Neuronal stem cell (in vitro differentiated cells): Measurements from ENCODE around the gene RGS11.
A peak's percentile ranks its signal among the peaks of the same experiment; 100 is the strongest.

Source experiments
- DNase-seq: peaks from one replicate; pipeline ENCODE4 v3.0.0-alpha.2; 2013; ENCODE audit warnings: low spot score
- H2AFZ ChIP-seq: one replicate; pipeline ENCODE4 v1.6.1; 2013; ENCODE audit warnings: mild to moderate bottlenecking, low read length, inconsistent platforms
- H2AK5ac ChIP-seq: 2 replicates; pipeline ENCODE4 v1.6.1; 2013; ENCODE audit warnings: low read depth, mild to moderate bottlenecking, inconsistent platforms, low read length, moderate library complexity, mixed read lengths
- H2BK120ac ChIP-seq: 2 replicates; pipeline ENCODE4 v1.6.1; 2013; ENCODE audit warnings: low read depth, mild to moderate bottlenecking, inconsistent platforms, low read length, moderate library complexity, mixed read lengths
- H2BK12ac ChIP-seq: one replicate; pipeline ENCODE4 v1.6.1; 2013; ENCODE audit warnings: low read length, inconsistent platforms
- H2BK15ac ChIP-seq: 2 replicates; pipeline ENCODE4 v1.6.1; 2013; ENCODE audit warnings: mild to moderate bottlenecking, low read length, inconsistent platforms, mixed read lengths
- H2BK5ac ChIP-seq: one replicate; pipeline ENCODE4 v1.6.1; 2013; ENCODE audit warnings: inconsistent platforms, mild to moderate bottlenecking, low read length, moderate library complexity
- H3K14ac ChIP-seq: one replicate; pipeline ENCODE4 v1.6.1; 2013; ENCODE audit warnings: low read length, inconsistent platforms
- H3K18ac ChIP-seq: 2 replicates; pipeline ENCODE4 v1.6.1; 2013; ENCODE audit warnings: low read length, inconsistent platforms
- H3K23ac ChIP-seq: 2 replicates; pipeline ENCODE4 v1.6.1; 2013; ENCODE audit warnings: low read depth, mild to moderate bottlenecking, mixed read lengths, low read length, inconsistent platforms; ENCODE audit not compliant: poor library complexity
- H3K27ac ChIP-seq: replicated peaks from 3 replicates; pipeline ENCODE4 v1.5.1; 2013; ENCODE audit warnings: low read length, inconsistent platforms
- H3K27me3 ChIP-seq, 3 experiments: 2 replicates each; pipeline ENCODE4 v1.6.1; 2013; ENCODE audit warnings: low read length in 3 of 3, mild to moderate bottlenecking in 2 of 3, inconsistent platforms in 1 of 3, low read depth in 1 of 3, mixed read lengths in 1 of 3, moderate library complexity in 1 of 3; ENCODE audit not compliant: control insufficient read depth in 3 of 3, insufficient read depth in 3 of 3
- H3K36me3 ChIP-seq, 2 donors: replicated peaks in 1 of 2; 2 replicates each; pipeline ENCODE4 v1.6.1; 2013; ENCODE audit warnings: low read length in 2 of 2; ENCODE audit not compliant: control insufficient read depth in 2 of 2, insufficient read depth in 2 of 2
- H3K4ac ChIP-seq: 2 replicates; pipeline ENCODE4 v1.6.1; 2013; ENCODE audit warnings: inconsistent platforms, mild to moderate bottlenecking, low read length, moderate library complexity
- H3K4me1 ChIP-seq, 2 donors: 1 replicate in 1 of 2; 2 replicates in 1 of 2; pipeline ENCODE4 v1.6.1; 2013; ENCODE audit warnings: low read length in 2 of 2, low read depth in 1 of 2; ENCODE audit not compliant: control insufficient read depth in 2 of 2, insufficient read depth in 1 of 2
- H3K4me2 ChIP-seq: one replicate; pipeline ENCODE4 v1.6.1; 2013; ENCODE audit warnings: mild to moderate bottlenecking, low read length, inconsistent platforms; ENCODE audit not compliant: insufficient read depth, poor library complexity, severe bottlenecking
- H3K4me3 ChIP-seq, 2 donors: 2 replicates each; pipeline ENCODE4 v1.5.1; 2013; ENCODE audit warnings: low read length in 2 of 2, mild to moderate bottlenecking in 2 of 2, inconsistent platforms in 1 of 2, moderate library complexity in 1 of 2
- H3K79me1 ChIP-seq: one replicate; pipeline ENCODE4 v1.6.1; 2013; ENCODE audit warnings: low read depth, mild to moderate bottlenecking, inconsistent platforms, low read length, moderate library complexity
- H3K9ac ChIP-seq: one replicate; pipeline ENCODE4 v1.6.1; 2013; ENCODE audit warnings: mild to moderate bottlenecking, low read depth, low read length, inconsistent platforms; ENCODE audit not compliant: poor library complexity
- H3K9me3 ChIP-seq, 2 donors: replicated peaks in 1 of 2; 2 replicates each; pipeline versions ENCODE3 to v1.6.1; 2013; ENCODE audit warnings: low read length in 2 of 2, mild to moderate bottlenecking in 2 of 2, inconsistent platforms in 1 of 2, low read depth in 1 of 2, mixed read lengths in 1 of 2, moderate library complexity in 1 of 2; ENCODE audit not compliant: control insufficient read depth in 2 of 2, insufficient read depth in 1 of 2
- H4K8ac ChIP-seq: one replicate; pipeline ENCODE4 v1.6.1; 2013; ENCODE audit warnings: low read depth, mild to moderate bottlenecking, inconsistent platforms, low read length, moderate library complexity
- H4K91ac ChIP-seq: one replicate; pipeline ENCODE4 v1.6.1; 2013; ENCODE audit warnings: low read length, low read depth, mild to moderate bottlenecking, inconsistent platforms; ENCODE audit not compliant: poor library complexity
- WGBS, 2 donors: extraction: QIAGEN DNeasy Blood & Tissue Kit; methylation state at CpG; one replicate each; pipeline ENCODE4 v1.1.7; 2013; ENCODE audit warnings: missing lambda C conversion rate in 2 of 2, mixed read lengths in 1 of 2; ENCODE audit not compliant: insufficient read length in 2 of 2, insufficient replicate concordance in 1 of 2; ENCODE audit errors: extremely low coverage in 2 of 2; 5-methylcytosine and 5-hydroxymethylcytosine counted together

RGS11 gene

DNA sequence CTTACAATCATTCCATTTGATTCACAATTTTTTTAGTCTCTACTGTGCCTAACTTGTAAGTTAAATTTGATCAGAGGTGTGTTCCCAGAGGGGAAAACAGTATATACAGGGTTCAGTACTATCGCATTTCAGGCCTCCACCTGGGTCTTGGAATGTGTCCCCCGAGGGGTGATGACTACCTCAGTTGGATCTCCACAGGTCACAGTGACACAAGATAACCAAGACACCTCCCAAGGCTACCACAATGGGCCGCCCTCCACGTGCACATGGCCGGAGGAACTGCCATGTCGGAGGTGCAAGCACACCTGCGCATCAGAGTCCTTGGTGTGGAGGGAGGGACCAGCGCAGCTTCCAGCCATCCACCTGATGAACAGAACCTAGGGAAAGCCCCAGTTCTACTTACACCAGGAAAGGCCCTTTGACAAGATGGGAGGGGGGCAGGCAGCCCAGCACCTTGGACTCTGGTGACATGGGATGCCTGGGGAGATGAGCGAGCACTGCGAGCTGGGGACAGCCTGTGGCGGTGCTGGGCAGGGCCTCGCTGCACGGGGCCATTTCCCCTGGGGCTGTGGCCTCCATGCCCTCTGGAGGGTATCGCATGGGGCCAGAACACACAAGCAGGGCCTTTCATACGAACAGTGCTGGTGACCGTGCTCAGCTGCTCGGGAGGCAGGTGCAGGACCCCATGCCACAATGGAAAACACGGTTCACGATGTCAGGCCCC is 41.2 kb upstream of the RGS11 start:
- peak overlapping the region in 1 of 2 donors; percentile 23 for H3K4me3 ChIP-seq
- no peak overlapping the region for H3K27ac ChIP-seq
- no peak overlapping the region for H3K4me2 ChIP-seq
- H2AK5ac ChIP-seq = peak overlapping the region; percentile 22
- H2BK15ac ChIP-seq = no peak overlapping the region
- H3K4me1 ChIP-seq = peaks cover 0 to 6% of the 10 kb centered on the region in 2 donors
- DNase-seq = no peak
- H3K9ac ChIP-seq = peak overlapping the region; percentile 3
- peaks cover 25% of the 10 kb centered on the region for H3K79me1 ChIP-seq
- H3K23ac ChIP-seq = no peak overlapping the region
- H2BK120ac ChIP-seq = no peak overlapping the region
- no peak overlapping the region for H2BK5ac ChIP-seq
- H3K18ac ChIP-seq = no peak overlapping the region
- no peaks in the 10 kb centered on the region for H3K27me3 ChIP-seq
- peaks cover 18 to 58% of the 10 kb centered on the region in 2 donors for H3K36me3 ChIP-seq
- H2BK12ac ChIP-seq = no peak overlapping the region
- H3K4ac ChIP-seq = peak overlapping the region; percentile 6
- H2AFZ ChIP-seq = no peak overlapping the region
- H4K8ac ChIP-seq = no peak overlapping the region
- no peak overlapping the region for H4K91ac ChIP-seq
- no peaks in the 10 kb centered on the region for H3K9me3 ChIP-seq
- no CpG with 5 or more reads among the region's 19 CpGs for WGBS, 2 donors
- H3K14ac ChIP-seq = peak overlapping the region; percentile 83

DNA sequence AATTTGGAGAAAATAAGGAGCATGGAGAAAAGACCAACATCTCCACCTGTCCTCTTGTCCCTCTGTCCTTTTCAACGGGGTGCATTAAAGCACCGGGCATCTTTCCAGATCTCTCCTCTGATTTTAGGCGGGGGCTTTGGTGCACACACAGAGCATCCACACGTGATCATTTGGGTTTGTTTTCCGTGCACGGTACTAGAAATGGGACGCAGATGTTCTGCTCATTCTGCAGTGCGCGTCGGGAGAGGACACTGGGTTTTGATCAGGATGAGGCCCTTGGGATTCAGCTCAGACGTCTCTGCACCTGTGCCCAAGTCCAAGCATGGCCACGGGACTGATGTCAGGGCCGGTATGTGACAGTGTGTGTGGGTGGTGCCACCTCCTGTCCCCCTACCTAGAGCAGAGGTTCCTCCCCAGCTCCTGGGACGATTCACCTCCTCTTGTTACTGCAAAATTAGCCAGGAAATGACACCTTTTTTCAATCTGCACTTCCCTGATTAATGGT is 39.1 kb upstream of the RGS11 start:
- Histone ChIP-seq H3K18ac (no peak overlapping the region), H2AK5ac (no peak overlapping the region), H2AFZ (no peak overlapping the region), H3K14ac (no peak overlapping the region), H3K23ac (no peak overlapping the region), H3K4me1 (peaks cover 0 to 6% of the 10 kb centered on the region in 2 donors), H3K4me3 (no peak overlapping the region), H3K79me1 (peaks cover 26% of the 10 kb centered on the region), H3K4me2 (no peak overlapping the region), H2BK5ac (no peak overlapping the region), H4K8ac (no peak overlapping the region), H2BK120ac (no peak overlapping the region), H3K9me3 (no peaks in the 10 kb centered on the region), H3K4ac (no peak overlapping the region), H3K36me3 (peaks cover 24 to 65% of the 10 kb centered on the region in 2 donors), H3K9ac (no peak overlapping the region), H2BK12ac (no peak overlapping the region), H4K91ac (no peak overlapping the region), H3K27ac (no peak overlapping the region), H2BK15ac (no peak overlapping the region), H3K27me3 (no peaks in the 10 kb centered on the region)
- WGBS, 2 donors = no CpG with 5 or more reads among the region's 14 CpGs
- DNase-seq = no peak

DNA sequence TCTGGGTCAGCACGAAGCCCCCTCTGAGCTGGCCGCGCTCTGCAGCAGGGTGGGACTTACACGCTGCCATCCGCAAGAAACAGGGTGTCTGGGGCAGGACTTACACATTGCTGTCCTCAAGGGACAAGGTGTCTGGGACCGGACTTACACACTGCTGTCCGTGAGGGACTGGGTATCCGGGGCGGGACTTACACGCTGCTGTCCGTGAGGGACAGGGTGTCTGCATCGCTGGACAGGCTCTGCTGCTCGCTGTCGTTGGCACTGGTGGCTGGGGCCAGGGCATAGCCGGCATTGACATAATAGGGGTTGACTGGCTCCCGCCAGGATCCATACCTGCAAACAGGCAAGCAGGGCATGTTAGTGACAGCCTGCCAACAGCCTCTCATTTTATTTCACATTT is 38.6 kb upstream of the RGS11 start:
- Histone ChIP-seq H3K4ac (no peak overlapping the region), H2BK12ac (no peak overlapping the region), H2AFZ (no peak overlapping the region), H3K9me3 (no peaks in the 10 kb centered on the region), H2BK15ac (no peak overlapping the region), H3K9ac (no peak overlapping the region), H3K18ac (no peak overlapping the region), H3K4me2 (no peak overlapping the region), H3K27ac (no peak overlapping the region), H3K79me1 (peaks cover 30% of the 10 kb centered on the region), H2AK5ac (no peak overlapping the region), H2BK120ac (no peak overlapping the region), H3K4me1 (peaks cover 0 to 5% of the 10 kb centered on the region in 2 donors), H3K27me3 (no peaks in the 10 kb centered on the region), H3K36me3 (peaks cover 27 to 66% of the 10 kb centered on the region in 2 donors), H4K8ac (no peak overlapping the region), H4K91ac (no peak overlapping the region), H3K14ac (no peak overlapping the region), H3K4me3 (no peak overlapping the region), H2BK5ac (no peak overlapping the region), H3K23ac (no peak overlapping the region)
- DNase-seq = no peak
- no CpG with 5 or more reads among the region's 16 CpGs for WGBS, 2 donors

DNA sequence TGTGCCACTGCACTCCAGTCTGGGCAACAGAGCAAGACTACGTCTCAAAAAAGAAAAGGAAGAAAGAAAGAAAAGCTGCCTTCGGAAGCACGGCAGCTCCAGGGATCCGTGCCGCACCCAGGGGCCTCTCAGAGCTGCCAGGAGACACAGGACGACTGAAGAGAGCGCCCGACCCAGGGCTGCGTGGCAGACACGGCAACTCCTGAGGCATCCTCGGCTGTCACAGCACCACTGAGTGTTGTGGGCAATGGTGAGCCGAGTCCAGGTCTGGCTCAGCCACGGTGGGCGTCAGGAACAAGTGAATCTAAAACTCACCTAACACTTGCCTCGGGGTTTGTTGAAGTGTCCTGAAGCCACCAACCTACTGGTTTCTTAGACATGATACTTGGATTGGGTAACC is 36.0 kb upstream of the RGS11 start:
- no peak overlapping the region for H3K9ac ChIP-seq
- no peak overlapping the region for H3K4me2 ChIP-seq
- no peaks in the 10 kb centered on the region for H3K9me3 ChIP-seq
- no peak overlapping the region for H3K4me3 ChIP-seq
- H4K8ac ChIP-seq = no peak overlapping the region
- H3K18ac ChIP-seq = no peak overlapping the region
- H3K79me1 ChIP-seq = peaks cover 17% of the 10 kb centered on the region
- H2AFZ ChIP-seq = no peak overlapping the region
- H3K4ac ChIP-seq = no peak overlapping the region
- no peak overlapping the region for H2BK12ac ChIP-seq
- H3K27me3 ChIP-seq = no peaks in the 10 kb centered on the region
- no peak overlapping the region for H2BK5ac ChIP-seq
- H3K36me3 ChIP-seq = peaks cover 37 to 73% of the 10 kb centered on the region in 2 donors
- H2BK15ac ChIP-seq = no peak overlapping the region
- H3K23ac ChIP-seq = peak overlapping the region; percentile 50
- H3K4me1 ChIP-seq = no peaks in the 10 kb centered on the region
- no peak overlapping the region for H2BK120ac ChIP-seq
- H3K14ac ChIP-seq = peak overlapping the region; percentile 67
- no peak overlapping the region for H2AK5ac ChIP-seq
- WGBS, 2 donors = no CpG with 5 or more reads among the region's 15 CpGs
- no peak for DNase-seq
- H3K27ac ChIP-seq = no peak overlapping the region
- no peak overlapping the region for H4K91ac ChIP-seq
